ENCODE results near the gene OAS2.
A peak's percentile ranks its signal among the peaks of the same experiment; 100 is the strongest.

Gene OAS2

GRCh38 chr12:113060336-113060960, 82.1 kb downstream of the OAS2 start:
- no peaks in the 10 kb centered on the region for H3K9me2 ChIP-seq (replicated peaks; ENCODE audit: insufficient read depth, low read length)
- peak overlapping the region; percentile 99 for H3K27ac ChIP-seq (ENCODE audit: low read depth, low read length)
- H3K9me3 ChIP-seq (ENCODE audit: insufficient read depth, low read length), result no peaks in the 10 kb centered on the region
- H3F3A ChIP-seq (ENCODE audit: insufficient read depth), result peaks cover 77% of the 10 kb centered on the region
- peaks cover 100% of the 10 kb centered on the region for H3K79me2 ChIP-seq (ENCODE audit: insufficient read depth, low read length)
- no peaks in the 10 kb centered on the region for H4K20me1 ChIP-seq (ENCODE audit: low read depth, low read length)
- peaks cover 27% of the 10 kb centered on the region for H3K36me3 ChIP-seq (ENCODE audit: low read length)
- H3K27me3 ChIP-seq (ENCODE audit: low read length), result no peaks in the 10 kb centered on the region
- H3K4me2 ChIP-seq (ENCODE audit: low read depth, low read length, poor library complexity, severe bottlenecking), result peak overlapping the region; percentile 99
- peak overlapping the region; percentile 93 for H3K4me3 ChIP-seq (ENCODE audit: insufficient read depth, low read length, poor library complexity, severe bottlenecking)
- no peak overlapping the region for H2AFZ ChIP-seq (ENCODE audit: low read depth, low read length, severe bottlenecking)
- peak overlapping the region; percentile 98 for H3K9ac ChIP-seq (ENCODE audit: low read length)
- TF ChIP-seq, protein P1, sequence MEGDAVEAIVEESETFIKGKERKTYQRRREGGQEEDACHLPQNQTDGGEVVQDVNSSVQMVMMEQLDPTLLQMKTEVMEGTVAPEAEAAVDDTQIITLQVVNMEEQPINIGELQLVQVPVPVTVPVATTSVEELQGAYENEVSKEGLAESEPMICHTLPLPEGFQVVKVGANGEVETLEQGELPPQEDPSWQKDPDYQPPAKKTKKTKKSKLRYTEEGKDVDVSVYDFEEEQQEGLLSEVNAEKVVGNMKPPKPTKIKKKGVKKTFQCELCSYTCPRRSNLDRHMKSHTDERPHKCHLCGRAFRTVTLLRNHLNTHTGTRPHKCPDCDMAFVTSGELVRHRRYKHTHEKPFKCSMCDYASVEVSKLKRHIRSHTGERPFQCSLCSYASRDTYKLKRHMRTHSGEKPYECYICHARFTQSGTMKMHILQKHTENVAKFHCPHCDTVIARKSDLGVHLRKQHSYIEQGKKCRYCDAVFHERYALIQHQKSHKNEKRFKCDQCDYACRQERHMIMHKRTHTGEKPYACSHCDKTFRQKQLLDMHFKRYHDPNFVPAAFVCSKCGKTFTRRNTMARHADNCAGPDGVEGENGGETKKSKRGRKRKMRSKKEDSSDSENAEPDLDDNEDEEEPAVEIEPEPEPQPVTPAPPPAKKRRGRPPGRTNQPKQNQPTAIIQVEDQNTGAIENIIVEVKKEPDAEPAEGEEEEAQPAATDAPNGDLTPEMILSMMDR (IDR thresholded peaks at IDR 0.05; ENCODE audit: insufficient read depth, low read length, poor library complexity, severe bottlenecking), result no peak
- no peak for TF ChIP-seq EZH2phosphoT487 (conservative IDR thresholded peaks at IDR 0.05; ENCODE audit: low read length)

GRCh38 chr12:113061061-113061694, 82.9 kb downstream of the OAS2 start:
- Histone ChIP-seq H3K4me3 (ENCODE audit: insufficient read depth, low read length, poor library complexity, severe bottlenecking) (peak overlapping the region; percentile 93), H3K4me2 (ENCODE audit: low read depth, low read length, poor library complexity, severe bottlenecking) (peak overlapping the region; percentile 99), H2AFZ (ENCODE audit: low read depth, low read length, severe bottlenecking) (no peak overlapping the region), H3K9me2 (replicated peaks; ENCODE audit: insufficient read depth, low read length) (no peaks in the 10 kb centered on the region), H3K27me3 (ENCODE audit: low read length) (no peaks in the 10 kb centered on the region), H3K9ac (ENCODE audit: low read length) (peak overlapping the region; percentile 98), H3K27ac (ENCODE audit: low read depth, low read length) (peak overlapping the region; percentile 99), H3K79me2 (ENCODE audit: insufficient read depth, low read length) (peaks cover 100% of the 10 kb centered on the region), H3F3A (ENCODE audit: insufficient read depth) (peaks cover 80% of the 10 kb centered on the region), H3K9me3 (ENCODE audit: insufficient read depth, low read length) (no peaks in the 10 kb centered on the region), H4K20me1 (ENCODE audit: low read depth, low read length) (no peaks in the 10 kb centered on the region), H3K36me3 (ENCODE audit: low read length) (peaks cover 27% of the 10 kb centered on the region)
- TF ChIP-seq EZH2phosphoT487 (conservative IDR thresholded peaks at IDR 0.05; ENCODE audit: low read length), result no peak
- TF ChIP-seq, protein P1 (IDR thresholded peaks at IDR 0.05; ENCODE audit: insufficient read depth, low read length, poor library complexity, severe bottlenecking), result no peak

Measured in SU-DHL-6 (cell line).